HFF-Myc (cell line): ENCODE results near the gene OXSR1.

Source experiments
- DNase-seq: peaks from one replicate; pipeline ENCODE4 v3.0.0-alpha.2; 2011; ENCODE audit warnings: low read depth; ENCODE audit errors: extremely low read depth
- H3K4me3 ChIP-seq: replicated peaks from 2 replicates; pipeline ENCODE4 v1.5.1; 2011; ENCODE audit warnings: low read depth, mild to moderate bottlenecking, control low read depth, low read length
- CTCF ChIP-seq: IDR thresholded peaks from 2 replicates; pipeline ENCODE4 v1.5.1; 2012; ENCODE audit warnings: mild to moderate bottlenecking, low read depth, low read length, control low read depth; ENCODE audit errors: missing control alignments

OXSR1 gene

GRCh38 chr3:38163117-38163840 lies 2.1 kb upstream of the OXSR1 start:
- DNase-seq, result no peak
- H3K4me3 ChIP-seq, result no peak overlapping the region
- TF ChIP-seq CTCF, result no peak

GRCh38 chr3:38163841-38164642 lies 1.3 kb upstream of the OXSR1 start:
- no peak for TF ChIP-seq CTCF
- peak overlapping the region; percentile 83 for H3K4me3 ChIP-seq
- no peak for DNase-seq

- peak overlapping the region; percentile 83 for H3K4me3 ChIP-seq
- DNase-seq, result no peak
- no peak for TF ChIP-seq CTCF
Observed at GRCh38 chr3:38164643-38164951, 740 bp upstream of the OXSR1 start.

- H3K4me3 ChIP-seq, result peak overlapping the region; percentile 83
- DNase-seq, result no peak
- TF ChIP-seq CTCF, result no peak
Observed at GRCh38 chr3:38165722-38166387, 518 bp downstream of the OXSR1 start.

GRCh38 chr3:38167591-38167990 lies 2.3 kb downstream of the OXSR1 start:
- H3K4me3 ChIP-seq, result peak overlapping the region; percentile 83
- no peak for TF ChIP-seq CTCF
- DNase-seq, result no peak

GRCh38 chr3:38168151-38169026 lies 3.1 kb downstream of the OXSR1 start:
- peak overlapping the region; percentile 83 for H3K4me3 ChIP-seq
- DNase-seq, result no peak
- no peak for TF ChIP-seq CTCF
